ENCODE data around the gene KCNJ12.
"Not testable (repeated sequence)": the region's sequence is repeated elsewhere in the genome, so short reads cannot be mapped to it uniquely, and the experiment has no call there.

KCNJ12 gene

DNA sequence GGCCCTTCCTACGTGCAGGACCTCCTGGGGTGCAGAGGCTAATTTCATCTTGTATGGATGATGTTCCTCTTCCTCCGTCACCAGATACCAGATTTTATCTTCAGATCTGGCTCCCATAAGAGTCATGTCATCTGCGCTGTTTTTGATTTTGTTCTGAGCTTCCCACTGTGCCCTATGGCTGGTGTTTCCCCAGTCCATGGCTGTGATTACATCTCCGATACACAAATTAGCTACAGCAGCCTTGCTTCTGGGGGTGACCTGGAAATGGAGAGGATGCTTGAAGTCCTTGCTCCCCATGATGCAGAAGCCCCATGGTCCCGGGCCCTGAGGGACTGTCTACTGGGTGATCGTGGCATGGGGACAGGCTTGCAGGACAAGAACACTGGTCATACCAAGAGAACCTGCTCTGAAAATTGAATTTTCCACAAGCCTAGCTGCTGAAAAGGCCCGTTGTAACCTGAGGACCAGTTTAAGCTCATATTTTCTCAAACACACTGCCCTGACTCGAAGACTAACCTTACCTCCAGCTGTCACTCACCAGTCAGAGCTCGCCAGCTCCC lies 69.0 kb downstream of the KCNJ12 start:
- TF ChIP-seq, protein P1, sequence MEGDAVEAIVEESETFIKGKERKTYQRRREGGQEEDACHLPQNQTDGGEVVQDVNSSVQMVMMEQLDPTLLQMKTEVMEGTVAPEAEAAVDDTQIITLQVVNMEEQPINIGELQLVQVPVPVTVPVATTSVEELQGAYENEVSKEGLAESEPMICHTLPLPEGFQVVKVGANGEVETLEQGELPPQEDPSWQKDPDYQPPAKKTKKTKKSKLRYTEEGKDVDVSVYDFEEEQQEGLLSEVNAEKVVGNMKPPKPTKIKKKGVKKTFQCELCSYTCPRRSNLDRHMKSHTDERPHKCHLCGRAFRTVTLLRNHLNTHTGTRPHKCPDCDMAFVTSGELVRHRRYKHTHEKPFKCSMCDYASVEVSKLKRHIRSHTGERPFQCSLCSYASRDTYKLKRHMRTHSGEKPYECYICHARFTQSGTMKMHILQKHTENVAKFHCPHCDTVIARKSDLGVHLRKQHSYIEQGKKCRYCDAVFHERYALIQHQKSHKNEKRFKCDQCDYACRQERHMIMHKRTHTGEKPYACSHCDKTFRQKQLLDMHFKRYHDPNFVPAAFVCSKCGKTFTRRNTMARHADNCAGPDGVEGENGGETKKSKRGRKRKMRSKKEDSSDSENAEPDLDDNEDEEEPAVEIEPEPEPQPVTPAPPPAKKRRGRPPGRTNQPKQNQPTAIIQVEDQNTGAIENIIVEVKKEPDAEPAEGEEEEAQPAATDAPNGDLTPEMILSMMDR (IDR thresholded peaks at IDR 0.05; ENCODE audit: low read depth, low read length) = no peak

DNA sequence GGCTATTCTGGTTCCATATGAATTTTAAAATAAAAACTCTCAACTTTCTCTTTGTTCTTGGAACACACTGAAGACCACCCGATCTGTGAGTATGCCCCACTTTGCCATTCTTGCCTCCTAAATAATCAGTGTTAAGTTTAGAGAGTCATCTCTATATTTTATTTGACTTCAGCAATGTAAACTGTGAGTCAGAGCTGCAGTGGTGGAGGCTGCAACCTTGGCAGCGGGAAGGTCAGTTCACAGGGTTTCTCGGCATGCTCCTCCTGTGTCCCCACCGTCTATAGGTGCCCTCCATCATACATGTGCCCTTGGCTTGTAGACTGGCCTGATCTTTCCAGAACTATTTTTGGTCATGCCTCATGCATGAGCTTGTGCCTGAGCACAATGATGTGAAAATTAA lies 71.4 kb downstream of the KCNJ12 start:
- H3K4me3 ChIP-seq (ENCODE audit: low read depth, low read length); in situ Hi-C loops (cut with HindIII; ENCODE audit: low sequenced_read_pairs); DNase-seq (ENCODE audit: low read depth, low spot score): not testable (repeated sequence)

More for the DNA sequence above, 69.0 kb downstream of the KCNJ12 start:
- in situ Hi-C loops (cut with HindIII; ENCODE audit: low sequenced_read_pairs) = no loop called here
- no peak for DNase-seq (ENCODE audit: low read depth, low spot score)
- H3K4me3 ChIP-seq (ENCODE audit: low read depth, low read length) = no peak overlapping the region

DNA sequence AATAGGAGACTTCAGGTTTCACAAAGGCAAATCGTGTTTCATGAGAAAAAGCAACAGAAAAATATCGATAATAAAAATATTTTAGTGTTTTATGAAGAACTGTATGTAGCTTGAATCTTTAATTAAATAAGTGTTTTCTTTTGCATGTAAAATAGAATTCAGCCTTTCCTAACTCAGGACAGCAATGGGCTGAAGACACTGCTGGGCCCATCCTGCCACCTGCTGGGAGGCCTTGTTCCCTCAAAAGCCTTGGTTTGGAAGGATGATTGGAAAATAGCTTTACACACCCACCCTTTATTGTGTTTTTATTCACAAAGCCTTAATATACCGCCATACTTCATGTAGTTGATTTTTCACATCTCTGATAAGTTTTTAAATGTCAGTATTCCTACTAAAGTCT lies 73.7 kb downstream of the KCNJ12 start:
- TF ChIP-seq, protein P1 (IDR thresholded peaks at IDR 0.05; ENCODE audit: low read depth, low read length) = peak; percentile 19
- in situ Hi-C loops (cut with HindIII; ENCODE audit: low sequenced_read_pairs); DNase-seq (ENCODE audit: low read depth, low spot score): not testable (repeated sequence)

DNA sequence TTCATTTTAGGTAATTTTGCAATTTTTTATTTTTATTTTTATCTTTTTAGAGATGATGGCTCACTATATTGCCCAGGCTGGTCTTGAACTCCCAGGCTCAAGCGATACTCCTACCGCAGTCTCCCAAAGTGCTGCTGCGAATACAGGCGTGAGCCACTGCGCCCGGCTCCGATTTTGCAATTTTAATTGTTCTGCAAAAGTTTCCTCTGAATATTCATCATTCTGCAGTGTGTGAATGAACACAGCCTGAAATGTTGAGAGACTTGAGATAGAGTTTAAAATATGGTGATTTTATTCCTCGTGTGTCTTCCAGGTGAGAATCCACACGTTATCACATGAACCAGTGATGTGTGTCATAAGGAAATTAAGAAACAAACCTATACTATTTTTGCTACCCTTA lies 75.8 kb downstream of the KCNJ12 start:
- no peak for DNase-seq (ENCODE audit: low read depth, low spot score)
- TF ChIP-seq, protein P1 (IDR thresholded peaks at IDR 0.05; ENCODE audit: low read depth, low read length) = no peak
- H3K4me3 ChIP-seq (ENCODE audit: low read depth, low read length) = no peak overlapping the region
- in situ Hi-C loops (cut with HindIII; ENCODE audit: low sequenced_read_pairs) = no loop called here

More for the DNA sequence above, 73.7 kb downstream of the KCNJ12 start:
- not testable (repeated sequence) for H3K4me3 ChIP-seq (ENCODE audit: low read depth, low read length)

DNA sequence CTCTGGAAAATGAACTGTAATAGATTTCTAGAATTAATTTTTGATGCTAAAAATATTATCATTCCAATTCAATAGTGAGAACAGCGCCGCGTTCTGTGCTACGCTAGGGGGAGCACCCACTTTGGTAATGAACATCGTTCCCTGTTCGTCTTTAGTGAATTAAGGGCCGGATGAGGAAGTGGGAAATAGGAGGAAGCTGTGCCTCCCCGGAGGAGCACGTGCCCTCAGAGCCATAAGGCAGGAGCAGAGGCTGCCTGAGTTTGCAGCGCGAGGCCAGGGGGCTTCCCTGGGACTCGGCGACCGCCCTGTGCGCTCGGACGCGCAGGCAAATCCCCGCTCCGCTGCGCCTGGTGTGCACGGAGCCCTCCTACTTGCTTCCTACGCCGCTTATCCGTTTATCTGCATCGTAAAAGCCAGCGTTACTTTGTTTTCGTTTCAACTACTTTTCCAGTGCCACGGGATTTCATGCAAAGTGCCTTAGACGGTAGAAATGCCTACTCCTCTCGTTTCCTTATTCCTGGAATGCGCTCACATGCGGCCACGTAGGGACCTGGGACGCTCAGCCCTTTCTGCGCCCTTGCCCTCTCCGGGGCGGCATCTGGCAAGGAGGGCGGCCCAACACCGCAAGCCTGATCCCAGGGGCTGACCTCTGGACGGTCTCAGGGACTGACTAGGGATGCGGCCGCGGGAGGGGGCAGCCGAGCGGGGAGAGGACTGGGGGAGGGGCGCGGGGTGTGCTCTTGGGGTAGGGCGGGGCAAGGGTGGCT lies 76.4 kb downstream of the KCNJ12 start:
- TF ChIP-seq, protein P1 (IDR thresholded peaks at IDR 0.05; ENCODE audit: low read depth, low read length) = peak; percentile 76
- peak; percentile 67 for DNase-seq (ENCODE audit: low read depth, low spot score)
- in situ Hi-C loops (cut with HindIII; ENCODE audit: low sequenced_read_pairs) = no loop called here
- peak overlapping the region; percentile 21 for H3K4me3 ChIP-seq (ENCODE audit: low read depth, low read length)

DNA sequence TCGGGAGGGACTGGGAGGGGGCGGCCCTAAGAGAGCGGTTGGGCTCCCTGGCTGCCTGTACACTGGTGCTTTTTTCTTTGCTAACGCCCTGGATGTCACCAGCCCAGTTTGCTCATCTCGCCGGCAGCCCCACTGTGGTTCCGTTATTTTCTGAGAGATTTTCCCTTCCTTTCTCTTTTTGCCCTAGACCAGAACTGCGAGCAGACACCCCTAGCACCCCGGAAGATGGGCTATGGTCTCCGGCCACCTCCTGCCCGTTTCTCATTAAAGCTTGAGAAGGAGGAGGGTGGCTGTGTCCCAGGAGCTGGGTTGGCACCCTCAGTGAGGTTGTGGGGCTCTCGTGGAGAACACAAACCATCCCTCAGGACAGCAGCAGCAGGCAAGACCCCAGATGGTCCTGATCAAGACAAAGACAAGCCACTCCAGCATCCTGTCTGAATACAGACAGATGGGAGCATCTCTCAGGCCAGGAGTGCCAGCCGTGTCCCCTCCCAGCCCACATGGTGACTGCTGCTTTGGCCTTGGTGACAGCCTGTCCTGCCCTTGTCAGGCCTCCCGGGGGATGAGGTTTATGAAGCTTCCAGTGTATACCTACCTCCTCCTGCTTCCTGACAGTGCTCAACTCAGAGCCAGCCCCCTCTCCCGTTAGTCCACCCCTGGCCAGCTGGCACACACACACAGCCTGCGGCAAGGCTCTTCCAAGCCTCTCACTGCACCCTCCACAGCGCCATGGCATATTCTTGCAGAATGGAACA lies 77.2 kb downstream of the KCNJ12 start:
- no peak for DNase-seq (ENCODE audit: low read depth, low spot score)
- TF ChIP-seq, protein P1 (IDR thresholded peaks at IDR 0.05; ENCODE audit: low read depth, low read length) = no peak
- in situ Hi-C loops (cut with HindIII; ENCODE audit: low sequenced_read_pairs) = no loop called here
- H3K4me3 ChIP-seq (ENCODE audit: low read depth, low read length) = no peak overlapping the region

DNA sequence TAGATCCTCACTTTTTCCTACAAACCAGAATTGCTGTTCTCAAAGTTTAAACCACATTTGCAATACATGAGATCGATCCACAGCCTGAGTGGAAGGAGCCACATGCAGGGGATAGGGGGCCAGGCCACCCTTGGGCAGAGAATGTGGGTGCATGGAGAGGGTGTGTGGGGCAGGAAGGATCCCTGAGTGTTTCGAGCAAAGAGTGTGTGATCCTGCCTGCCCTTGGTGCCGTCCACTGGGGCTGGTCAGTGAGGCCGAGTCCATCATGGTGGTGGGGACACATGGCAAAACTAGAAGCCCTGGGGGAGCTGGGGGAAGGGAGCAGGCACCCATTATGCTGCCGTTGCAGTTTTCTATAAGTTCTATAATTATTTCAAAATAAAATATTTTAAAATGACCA lies 77.8 kb downstream of the KCNJ12 start:
- DNase-seq (ENCODE audit: low read depth, low spot score); in situ Hi-C loops (cut with HindIII; ENCODE audit: low sequenced_read_pairs); H3K4me3 ChIP-seq (ENCODE audit: low read depth, low read length): not testable (repeated sequence)
